Peyer's patch (tissue), 4 donors: ENCODE data around the gene LDB3.

Experiments used
- POLR2A ChIP-seq, 2 donors: fragments of 450-650 bp; IDR thresholded peaks; one replicate each; pipeline ENCODE4 v1.5.1; 2017; ENCODE audit warnings: antibody characterized with exemption in 2 of 2, mild to moderate bottlenecking in 2 of 2, moderate library complexity in 2 of 2
- TF ChIP-seq, protein P1 (sequence below), 6 experiments: fragments of 450-650 bp in 4 of 6; fragments of 200-600 bp in 2 of 6; sonication (generic) in 1 of 6; IDR thresholded peaks; one replicate each; pipeline ENCODE4 v1.5.1; 2017 to 2019; ENCODE audit warnings: antibody characterized with exemption in 6 of 6, mild to moderate bottlenecking in 3 of 6, moderate library complexity in 1 of 6

GRCh38 chr10:86752311-86752710 lies 84.0 kb downstream of the LDB3 start:
- TF ChIP-seq, protein P1, sequence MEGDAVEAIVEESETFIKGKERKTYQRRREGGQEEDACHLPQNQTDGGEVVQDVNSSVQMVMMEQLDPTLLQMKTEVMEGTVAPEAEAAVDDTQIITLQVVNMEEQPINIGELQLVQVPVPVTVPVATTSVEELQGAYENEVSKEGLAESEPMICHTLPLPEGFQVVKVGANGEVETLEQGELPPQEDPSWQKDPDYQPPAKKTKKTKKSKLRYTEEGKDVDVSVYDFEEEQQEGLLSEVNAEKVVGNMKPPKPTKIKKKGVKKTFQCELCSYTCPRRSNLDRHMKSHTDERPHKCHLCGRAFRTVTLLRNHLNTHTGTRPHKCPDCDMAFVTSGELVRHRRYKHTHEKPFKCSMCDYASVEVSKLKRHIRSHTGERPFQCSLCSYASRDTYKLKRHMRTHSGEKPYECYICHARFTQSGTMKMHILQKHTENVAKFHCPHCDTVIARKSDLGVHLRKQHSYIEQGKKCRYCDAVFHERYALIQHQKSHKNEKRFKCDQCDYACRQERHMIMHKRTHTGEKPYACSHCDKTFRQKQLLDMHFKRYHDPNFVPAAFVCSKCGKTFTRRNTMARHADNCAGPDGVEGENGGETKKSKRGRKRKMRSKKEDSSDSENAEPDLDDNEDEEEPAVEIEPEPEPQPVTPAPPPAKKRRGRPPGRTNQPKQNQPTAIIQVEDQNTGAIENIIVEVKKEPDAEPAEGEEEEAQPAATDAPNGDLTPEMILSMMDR (IDR thresholded peaks at IDR 0.05) = no peak
- no peak for TF ChIP-seq POLR2A (IDR thresholded peaks at IDR 0.05)
